HG03571 (cell line): ENCODE measurements around the gene DBX2.
"Not testable (repeated sequence)": the region's sequence is repeated elsewhere in the genome, so short reads cannot be mapped to it uniquely, and the experiment has no call there.

Source experiments
- ATAC-seq: cut with Tn5 transposase; IDR thresholded peaks from one replicate; pipeline ENCODE4 v1.9.1; 2021; ENCODE audit not compliant: unreplicated experiment

Gene DBX2

DNA sequence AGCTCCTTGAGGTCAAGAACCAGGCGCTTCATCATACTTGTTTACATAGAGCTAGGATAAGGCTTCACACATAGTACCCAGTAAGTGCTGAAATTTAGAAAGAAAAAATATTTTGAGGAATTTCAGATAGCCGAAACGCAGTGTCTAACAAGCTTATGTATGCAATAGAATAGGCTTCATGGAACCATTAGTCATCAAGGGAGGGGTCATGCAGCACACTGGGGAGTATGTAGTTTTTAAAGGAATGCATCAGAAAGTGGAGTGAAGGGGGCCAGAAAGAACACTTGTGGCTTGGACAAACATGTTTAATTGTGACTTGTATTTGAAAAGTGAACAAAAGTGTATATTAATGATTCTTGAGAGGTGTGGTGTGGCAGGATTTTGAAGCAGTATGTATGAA lies 38.1 kb downstream of the DBX2 start:
- no peak for ATAC-seq

DNA sequence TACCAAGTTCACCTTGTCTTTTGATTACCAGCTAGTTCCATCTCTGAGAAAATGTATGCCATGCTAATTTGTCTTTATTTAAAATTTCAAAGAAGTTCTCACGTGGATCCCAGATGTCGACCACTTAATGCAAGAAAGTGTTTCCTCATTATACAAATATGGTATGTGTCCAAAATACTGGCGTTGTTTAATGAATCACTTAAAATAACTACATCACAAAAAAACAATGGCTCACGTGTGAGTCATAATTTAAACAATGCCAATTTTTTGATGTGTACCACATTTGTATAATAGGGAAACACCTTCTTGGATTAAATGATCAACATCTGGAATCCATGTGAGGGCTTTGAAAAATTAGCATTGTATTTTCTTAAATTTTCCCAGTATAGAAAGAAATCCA lies 40.8 kb downstream of the DBX2 start:
- ATAC-seq: no peak

DNA sequence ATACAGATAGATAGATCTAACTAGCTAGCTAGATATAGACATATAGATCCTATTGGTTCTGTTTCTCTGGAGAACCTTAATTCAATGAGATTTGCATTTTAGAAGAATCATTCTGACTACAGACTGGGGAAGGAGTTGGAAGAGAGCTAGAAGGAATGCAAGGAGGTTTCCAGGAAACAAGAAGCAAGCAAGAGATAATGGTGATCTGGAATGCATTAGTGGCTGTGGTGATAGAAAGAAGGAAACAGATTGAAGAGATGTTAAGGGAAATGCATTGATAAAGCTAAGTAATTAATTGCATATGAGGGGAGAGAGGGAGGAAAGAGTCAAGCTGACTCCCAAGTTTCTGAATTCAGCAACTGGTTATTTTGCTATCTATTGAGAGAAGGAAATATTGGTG lies 42.7 kb downstream of the DBX2 start:
- ATAC-seq: no peak

DNA sequence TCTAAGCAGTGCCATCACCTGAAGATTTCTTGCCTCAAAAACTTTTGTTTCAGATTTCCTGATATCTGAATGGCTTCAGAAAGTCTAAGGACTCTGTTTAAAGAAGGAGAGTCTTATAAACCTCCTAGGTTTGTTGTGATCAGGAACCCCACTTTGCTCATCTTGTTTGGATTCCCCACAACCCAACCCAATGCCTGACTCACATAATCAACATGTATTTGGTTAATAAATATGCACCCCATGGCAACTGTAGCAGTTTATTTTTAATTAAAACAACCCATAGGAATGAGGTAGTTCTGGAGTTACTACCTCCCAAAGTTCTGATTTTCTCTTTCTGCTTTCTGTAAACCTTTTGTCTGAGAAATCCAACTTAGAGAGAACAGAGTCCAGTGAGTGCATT lies 51.5 kb downstream of the DBX2 start:
- no peak for ATAC-seq

DNA sequence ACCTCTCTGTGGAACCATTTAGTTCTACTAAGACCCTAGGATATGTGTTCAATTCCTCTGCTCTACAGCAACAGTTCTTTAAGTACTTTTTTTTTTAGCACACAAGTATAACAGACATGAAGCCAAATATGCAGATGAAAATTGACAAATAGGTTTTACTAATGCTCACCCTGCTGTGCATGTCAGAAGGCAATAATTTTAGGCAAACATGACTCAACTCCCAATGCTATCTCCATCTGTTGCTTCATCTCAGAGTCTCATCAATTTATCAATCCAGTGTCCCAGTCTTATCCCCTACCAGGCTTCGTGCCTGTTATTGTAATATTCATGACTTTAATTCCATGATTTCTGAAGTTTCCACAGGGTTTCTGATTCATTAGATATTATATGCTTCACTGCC lies 57.7 kb downstream of the DBX2 start:
- ATAC-seq: no peak

DNA sequence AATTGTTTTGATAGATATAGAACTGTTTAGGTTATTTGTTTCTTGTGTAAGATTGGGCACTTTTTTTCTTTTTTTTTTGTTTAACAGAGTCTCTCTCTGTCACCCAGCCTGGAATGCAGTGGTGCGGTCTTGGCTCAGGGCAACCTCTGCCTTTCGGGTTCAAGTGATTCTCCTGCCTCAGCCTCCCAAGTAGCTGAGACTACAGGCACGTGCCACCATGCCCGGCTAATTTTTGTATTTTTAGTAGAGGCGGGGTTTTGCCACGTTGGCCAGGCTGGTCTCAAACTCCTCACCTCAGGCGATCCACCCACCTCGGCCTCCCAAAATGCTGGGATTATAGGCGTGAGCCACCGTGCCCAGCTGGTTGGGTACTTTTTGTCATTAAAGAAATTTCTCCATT lies 66.0 kb downstream of the DBX2 start:
- not testable (repeated sequence) for ATAC-seq

DNA sequence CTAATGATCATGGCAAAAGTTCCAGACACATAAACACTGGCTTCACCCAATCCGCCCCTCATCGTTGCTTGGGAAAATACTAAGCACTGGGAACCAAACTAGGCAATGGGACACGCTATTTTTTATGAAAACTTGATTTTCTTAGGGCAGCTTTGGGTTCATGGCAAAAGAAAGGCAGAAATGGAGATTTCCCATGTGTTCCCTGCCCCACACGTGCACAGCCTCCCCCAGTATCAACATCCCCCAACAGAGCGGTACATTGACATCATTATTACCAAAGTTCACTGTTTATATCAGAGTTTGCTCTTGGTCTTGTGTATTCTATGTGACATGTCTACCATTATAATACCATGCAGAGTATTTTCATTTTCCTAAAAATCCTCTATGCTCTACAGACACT lies 71.0 kb downstream of the DBX2 start:
- ATAC-seq: no peak

DNA sequence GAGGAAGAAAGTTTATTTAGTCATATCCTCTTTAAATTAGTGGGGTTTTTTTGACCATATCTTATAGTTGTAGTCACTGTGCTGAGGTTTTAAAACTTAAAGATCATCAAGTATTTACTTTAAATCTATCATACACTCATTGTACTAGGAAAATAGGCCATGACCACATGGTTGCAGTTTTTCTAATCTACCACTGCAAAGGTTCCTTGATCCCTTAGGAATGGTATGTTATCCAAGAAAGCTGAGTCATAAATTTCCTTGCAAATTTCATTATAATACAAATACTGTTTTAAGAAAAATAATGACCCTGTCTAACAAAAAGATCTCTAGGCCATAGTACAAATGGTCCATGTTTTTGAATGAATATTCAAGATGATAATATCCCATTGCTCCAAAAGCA lies 74.7 kb downstream of the DBX2 start:
- no peak for ATAC-seq

DNA sequence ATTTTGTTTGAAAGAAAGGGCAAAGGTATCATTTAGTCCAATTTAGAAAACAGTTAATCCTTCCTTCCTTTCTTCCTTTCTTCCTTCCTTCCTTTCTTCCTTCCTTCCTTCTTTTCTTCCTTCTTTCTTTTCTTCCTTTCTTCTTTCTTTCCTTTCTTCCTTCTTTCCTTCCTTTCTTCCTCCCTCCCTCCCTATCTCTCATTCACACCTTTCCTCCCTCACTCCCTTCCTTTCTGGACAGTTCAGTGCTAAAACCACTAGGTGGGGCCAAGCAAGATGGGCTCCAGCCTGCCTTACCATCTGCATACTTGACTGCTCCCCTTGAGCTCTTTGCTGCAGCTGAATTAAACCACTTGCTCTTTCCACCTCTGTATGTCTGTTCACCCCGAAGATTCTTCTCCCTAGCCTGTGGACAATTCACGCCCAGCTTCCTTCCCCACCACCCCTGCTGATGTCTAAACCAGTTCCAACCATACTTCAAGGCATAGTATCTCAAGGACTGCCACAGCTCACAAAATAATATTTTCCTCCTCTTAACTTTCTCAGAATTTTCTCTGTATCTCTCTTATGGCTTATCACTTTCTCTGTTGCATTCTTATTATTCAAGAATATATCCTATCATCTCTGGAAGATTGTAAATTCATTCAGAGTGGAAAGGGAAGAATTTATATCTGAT lies 78.0 kb downstream of the DBX2 start:
- no peak for ATAC-seq

DNA sequence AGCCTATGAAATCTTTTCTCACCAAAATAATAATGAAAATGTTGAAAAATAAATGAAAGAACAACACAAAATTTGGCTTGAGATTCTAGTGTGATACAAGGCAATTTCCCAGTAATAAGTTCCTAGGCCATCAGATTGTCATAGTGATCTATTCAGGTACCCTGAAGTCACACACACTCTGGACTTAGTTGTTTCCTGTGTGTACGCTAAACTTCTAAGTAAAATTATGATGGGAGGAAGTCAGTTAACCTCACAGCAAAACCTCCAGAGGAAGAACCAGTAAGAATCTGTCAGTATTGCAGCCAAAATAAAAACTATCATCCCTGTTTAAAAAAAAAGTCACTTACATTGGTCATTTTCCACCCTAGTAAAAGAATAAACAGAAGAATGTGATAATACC lies 81.9 kb downstream of the DBX2 start:
- no peak for ATAC-seq
